Measurements from ENCODE around the gene NKX1-1.
"Not testable (repeated sequence)": the region's sequence is repeated elsewhere in the genome, so short reads cannot be mapped to it uniquely, and the experiment has no call there.

NKX1-1 gene

DNA sequence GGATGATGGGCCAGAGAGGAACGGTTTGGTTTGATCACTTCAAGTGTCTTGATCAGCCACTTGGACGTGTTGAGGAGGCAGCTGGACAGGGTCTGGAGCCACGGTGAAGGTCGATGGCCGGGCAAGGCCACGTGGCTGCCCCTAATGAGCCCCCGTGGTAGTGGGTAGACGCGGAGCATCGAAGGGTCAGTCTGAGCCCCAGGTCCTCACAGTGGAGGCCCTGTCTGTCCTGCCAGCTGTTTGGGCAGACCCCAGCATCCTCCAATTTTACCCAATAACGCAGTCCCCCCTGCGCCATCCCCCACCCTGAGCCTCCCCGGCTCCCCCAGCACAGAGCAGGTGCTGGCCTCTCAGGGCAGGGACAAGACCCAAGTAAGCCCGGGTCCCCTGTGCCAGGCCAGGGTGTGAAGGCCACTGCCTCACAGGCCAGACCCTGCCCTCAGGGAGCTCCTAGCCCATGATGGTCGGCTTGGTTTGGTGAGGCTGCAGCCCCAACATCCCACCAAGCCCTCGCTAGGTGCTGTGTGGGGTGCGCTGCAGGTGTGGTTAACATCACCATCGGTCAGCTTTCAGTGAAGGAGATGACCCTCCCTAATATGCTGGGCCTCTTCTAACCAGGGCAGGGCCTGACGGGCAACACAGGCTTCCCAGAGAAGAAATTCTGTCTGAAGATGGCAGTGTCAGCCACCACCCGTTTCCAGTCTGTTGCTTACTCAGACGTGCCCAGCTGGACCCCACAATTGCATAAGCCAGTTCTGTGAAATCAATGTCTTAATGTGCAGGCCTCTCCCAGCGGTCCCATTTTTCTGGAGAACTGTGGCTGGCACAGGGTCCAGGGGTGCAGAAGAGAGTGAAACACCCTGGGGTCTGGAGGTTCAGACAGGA is 40.5 kb upstream of the NKX1-1 start:
- TF ChIP-seq, protein P1, sequence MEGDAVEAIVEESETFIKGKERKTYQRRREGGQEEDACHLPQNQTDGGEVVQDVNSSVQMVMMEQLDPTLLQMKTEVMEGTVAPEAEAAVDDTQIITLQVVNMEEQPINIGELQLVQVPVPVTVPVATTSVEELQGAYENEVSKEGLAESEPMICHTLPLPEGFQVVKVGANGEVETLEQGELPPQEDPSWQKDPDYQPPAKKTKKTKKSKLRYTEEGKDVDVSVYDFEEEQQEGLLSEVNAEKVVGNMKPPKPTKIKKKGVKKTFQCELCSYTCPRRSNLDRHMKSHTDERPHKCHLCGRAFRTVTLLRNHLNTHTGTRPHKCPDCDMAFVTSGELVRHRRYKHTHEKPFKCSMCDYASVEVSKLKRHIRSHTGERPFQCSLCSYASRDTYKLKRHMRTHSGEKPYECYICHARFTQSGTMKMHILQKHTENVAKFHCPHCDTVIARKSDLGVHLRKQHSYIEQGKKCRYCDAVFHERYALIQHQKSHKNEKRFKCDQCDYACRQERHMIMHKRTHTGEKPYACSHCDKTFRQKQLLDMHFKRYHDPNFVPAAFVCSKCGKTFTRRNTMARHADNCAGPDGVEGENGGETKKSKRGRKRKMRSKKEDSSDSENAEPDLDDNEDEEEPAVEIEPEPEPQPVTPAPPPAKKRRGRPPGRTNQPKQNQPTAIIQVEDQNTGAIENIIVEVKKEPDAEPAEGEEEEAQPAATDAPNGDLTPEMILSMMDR (IDR thresholded peaks at IDR 0.05; ENCODE audit: insufficient read depth, low read length, poor library complexity, severe bottlenecking): no peak
- TF ChIP-seq EZH2phosphoT487 (conservative IDR thresholded peaks at IDR 0.05; ENCODE audit: low read length): no peak
- no peaks in the 10 kb centered on the region for H3K36me3 ChIP-seq (ENCODE audit: low read length)
- H3K27me3 ChIP-seq (ENCODE audit: low read length): no peaks in the 10 kb centered on the region

DNA sequence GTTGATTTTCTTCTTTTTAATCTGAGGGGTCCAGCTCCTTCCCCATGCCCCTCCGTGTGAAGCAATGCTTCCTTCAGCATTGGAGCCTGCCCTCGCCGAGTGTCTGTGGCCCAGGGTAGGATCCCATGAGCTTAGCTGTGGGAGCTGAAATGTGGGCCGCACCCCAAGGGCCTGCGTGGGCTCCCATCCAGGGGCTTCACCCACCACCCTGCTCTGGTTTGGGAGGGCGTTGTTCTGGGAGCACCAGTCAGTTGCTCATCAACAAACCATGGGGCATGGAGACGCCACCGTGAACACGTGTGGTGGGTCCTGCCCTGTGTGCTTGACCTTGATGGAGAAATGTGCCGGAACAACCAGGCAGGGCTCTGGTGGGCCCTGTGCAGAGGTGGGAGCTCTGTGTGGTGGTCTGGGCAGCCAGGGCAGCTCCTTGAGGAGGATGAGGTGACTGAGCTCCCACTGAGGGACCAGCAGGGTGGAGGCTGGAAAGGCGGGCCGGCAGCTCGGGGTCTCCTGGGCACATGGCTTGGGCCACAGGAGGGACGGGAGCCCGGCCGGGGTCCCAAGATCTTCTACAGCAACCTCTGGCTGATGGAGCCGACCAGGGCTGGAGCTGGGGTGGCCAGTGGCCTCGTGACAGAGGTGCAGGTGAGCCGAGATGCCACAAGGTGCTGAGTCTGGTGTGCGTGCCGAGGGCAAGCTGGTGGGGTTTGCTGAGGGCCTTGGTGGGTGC is 39.6 kb upstream of the NKX1-1 start:
- H3K9me3 ChIP-seq (ENCODE audit: insufficient read depth, low read length): no peaks in the 10 kb centered on the region
- H4K20me1 ChIP-seq (ENCODE audit: low read depth, low read length): no peaks in the 10 kb centered on the region
- TF ChIP-seq EZH2phosphoT487 (conservative IDR thresholded peaks at IDR 0.05; ENCODE audit: low read length): no peak
- TF ChIP-seq, protein P1 (IDR thresholded peaks at IDR 0.05; ENCODE audit: insufficient read depth, low read length, poor library complexity, severe bottlenecking): no peak
- H3F3A ChIP-seq (ENCODE audit: insufficient read depth): no peaks in the 10 kb centered on the region
- no peaks in the 10 kb centered on the region for H3K79me2 ChIP-seq (ENCODE audit: insufficient read depth, low read length)
- H3K9me2 ChIP-seq (replicated peaks; ENCODE audit: insufficient read depth, low read length): no peaks in the 10 kb centered on the region
- H2AFZ ChIP-seq (ENCODE audit: low read depth, low read length, severe bottlenecking): no peak overlapping the region
- no peak overlapping the region for H3K4me2 ChIP-seq (ENCODE audit: low read depth, low read length, poor library complexity, severe bottlenecking)
- no peaks in the 10 kb centered on the region for H3K36me3 ChIP-seq (ENCODE audit: low read length)
- no peaks in the 10 kb centered on the region for H3K27me3 ChIP-seq (ENCODE audit: low read length)
- H3K27ac ChIP-seq (ENCODE audit: low read depth, low read length): no peak overlapping the region
- H3K9ac ChIP-seq (ENCODE audit: low read length): no peak overlapping the region
- H3K4me3 ChIP-seq (ENCODE audit: insufficient read depth, low read length, poor library complexity, severe bottlenecking): no peak overlapping the region

More for the DNA sequence above, 40.5 kb upstream of the NKX1-1 start:
- Histone ChIP-seq H3K4me3 (ENCODE audit: insufficient read depth, low read length, poor library complexity, severe bottlenecking) (no peak overlapping the region), H3K4me2 (ENCODE audit: low read depth, low read length, poor library complexity, severe bottlenecking) (no peak overlapping the region), H3K79me2 (ENCODE audit: insufficient read depth, low read length) (no peaks in the 10 kb centered on the region), H2AFZ (ENCODE audit: low read depth, low read length, severe bottlenecking) (no peak overlapping the region), H4K20me1 (ENCODE audit: low read depth, low read length) (no peaks in the 10 kb centered on the region), H3K9me3 (ENCODE audit: insufficient read depth, low read length) (no peaks in the 10 kb centered on the region), H3K9ac (ENCODE audit: low read length) (no peak overlapping the region), H3K9me2 (replicated peaks; ENCODE audit: insufficient read depth, low read length) (no peaks in the 10 kb centered on the region), H3K27ac (ENCODE audit: low read depth, low read length) (no peak overlapping the region), H3F3A (ENCODE audit: insufficient read depth) (no peaks in the 10 kb centered on the region)

DNA sequence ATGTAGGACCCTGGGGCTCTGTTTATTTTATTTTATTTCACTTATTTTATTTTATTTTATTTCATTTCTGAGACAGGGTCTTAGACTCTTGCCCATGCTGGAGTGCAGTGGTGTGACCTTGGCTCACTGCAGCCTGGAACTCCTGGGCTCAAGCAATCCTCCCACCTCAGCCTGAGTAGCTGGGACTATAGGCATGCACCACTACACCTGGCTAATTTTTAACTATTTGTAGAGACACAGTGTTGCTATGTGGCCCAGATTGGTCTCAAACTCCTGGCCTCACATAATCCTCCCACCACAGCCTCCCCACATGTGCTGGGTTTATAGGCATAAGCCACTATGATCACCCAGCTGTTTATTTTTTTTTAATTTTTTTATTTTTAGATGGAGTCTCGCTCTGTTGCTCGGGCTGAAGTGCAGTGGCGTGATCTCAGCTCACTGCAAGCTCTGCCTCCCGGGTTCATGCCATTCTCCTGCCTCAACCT is 37.5 kb upstream of the NKX1-1 start:
- not testable (repeated sequence) for H3K36me3 ChIP-seq (ENCODE audit: low read length); H3K9me3 ChIP-seq (ENCODE audit: insufficient read depth, low read length); H3F3A ChIP-seq (ENCODE audit: insufficient read depth); H3K27ac ChIP-seq (ENCODE audit: low read depth, low read length); H3K27me3 ChIP-seq (ENCODE audit: low read length); H3K9ac ChIP-seq (ENCODE audit: low read length); H2AFZ ChIP-seq (ENCODE audit: low read depth, low read length, severe bottlenecking); H4K20me1 ChIP-seq (ENCODE audit: low read depth, low read length); H3K9me2 ChIP-seq (replicated peaks; ENCODE audit: insufficient read depth, low read length); H3K4me3 ChIP-seq (ENCODE audit: insufficient read depth, low read length, poor library complexity, severe bottlenecking); H3K79me2 ChIP-seq (ENCODE audit: insufficient read depth, low read length); H3K4me2 ChIP-seq (ENCODE audit: low read depth, low read length, poor library complexity, severe bottlenecking)
